GM12872 (cell line): ENCODE data around the gene MTREX.

Experiments
- TF ChIP-seq, protein P1 (sequence below): IDR thresholded peaks from 3 replicates; pipeline ENCODE4 v1.5.1; 2011; ENCODE audit warnings: low read depth, mild to moderate bottlenecking, low read length, moderate library complexity; ENCODE audit not compliant: insufficient read depth

Gene MTREX

DNA sequence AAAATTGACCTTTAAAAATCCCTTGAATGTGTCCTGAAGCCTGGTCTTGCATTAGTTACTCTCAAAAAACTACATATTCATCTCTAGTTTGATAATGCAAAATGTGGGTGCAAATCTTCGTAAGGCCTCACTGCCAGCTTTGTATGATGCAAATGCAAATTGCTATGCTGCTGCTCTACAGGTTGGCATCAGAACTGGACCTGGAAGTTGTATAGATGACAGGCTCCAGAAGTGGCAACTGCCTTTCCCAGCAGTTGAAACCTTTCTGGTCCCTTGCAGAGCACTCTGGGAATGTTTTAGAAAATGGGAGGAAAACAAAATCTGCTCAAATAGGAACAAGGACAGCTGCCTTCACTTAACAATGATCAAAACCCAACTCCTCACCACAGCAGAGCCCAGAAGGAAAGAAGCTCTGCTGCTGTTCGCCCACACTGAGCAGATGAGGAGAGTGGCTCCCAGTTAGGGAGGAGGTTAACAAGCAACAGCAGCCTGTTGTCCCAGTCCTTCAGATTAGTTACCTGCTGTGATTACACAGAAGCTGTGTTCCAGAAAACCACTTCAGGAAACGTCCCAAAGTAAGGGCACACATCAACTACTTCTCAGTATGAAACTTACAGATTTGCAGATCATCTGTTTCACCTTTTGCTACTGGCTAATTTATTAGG lies 133.4 kb downstream of the MTREX start:
- TF ChIP-seq, protein P1, sequence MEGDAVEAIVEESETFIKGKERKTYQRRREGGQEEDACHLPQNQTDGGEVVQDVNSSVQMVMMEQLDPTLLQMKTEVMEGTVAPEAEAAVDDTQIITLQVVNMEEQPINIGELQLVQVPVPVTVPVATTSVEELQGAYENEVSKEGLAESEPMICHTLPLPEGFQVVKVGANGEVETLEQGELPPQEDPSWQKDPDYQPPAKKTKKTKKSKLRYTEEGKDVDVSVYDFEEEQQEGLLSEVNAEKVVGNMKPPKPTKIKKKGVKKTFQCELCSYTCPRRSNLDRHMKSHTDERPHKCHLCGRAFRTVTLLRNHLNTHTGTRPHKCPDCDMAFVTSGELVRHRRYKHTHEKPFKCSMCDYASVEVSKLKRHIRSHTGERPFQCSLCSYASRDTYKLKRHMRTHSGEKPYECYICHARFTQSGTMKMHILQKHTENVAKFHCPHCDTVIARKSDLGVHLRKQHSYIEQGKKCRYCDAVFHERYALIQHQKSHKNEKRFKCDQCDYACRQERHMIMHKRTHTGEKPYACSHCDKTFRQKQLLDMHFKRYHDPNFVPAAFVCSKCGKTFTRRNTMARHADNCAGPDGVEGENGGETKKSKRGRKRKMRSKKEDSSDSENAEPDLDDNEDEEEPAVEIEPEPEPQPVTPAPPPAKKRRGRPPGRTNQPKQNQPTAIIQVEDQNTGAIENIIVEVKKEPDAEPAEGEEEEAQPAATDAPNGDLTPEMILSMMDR, result no peak

DNA sequence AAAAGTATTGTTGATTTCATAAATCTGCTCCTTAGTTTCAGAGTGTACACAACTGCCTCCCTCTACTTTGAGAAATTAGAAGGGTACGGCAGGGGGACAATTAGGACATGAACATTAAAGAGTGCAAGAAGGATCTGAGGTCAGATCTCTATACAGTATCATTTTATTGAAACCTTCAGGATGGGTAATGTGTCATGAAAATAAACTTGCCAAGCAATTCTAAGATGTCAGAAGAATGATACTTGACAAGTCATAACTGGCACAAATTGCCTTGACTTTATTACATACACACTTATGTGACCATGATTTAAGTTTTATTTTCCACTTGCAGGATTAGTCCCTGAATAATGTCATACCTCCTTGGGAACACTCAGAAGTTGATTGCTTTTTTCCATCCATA lies 134.2 kb downstream of the MTREX start:
- TF ChIP-seq, protein P1, result no peak

DNA sequence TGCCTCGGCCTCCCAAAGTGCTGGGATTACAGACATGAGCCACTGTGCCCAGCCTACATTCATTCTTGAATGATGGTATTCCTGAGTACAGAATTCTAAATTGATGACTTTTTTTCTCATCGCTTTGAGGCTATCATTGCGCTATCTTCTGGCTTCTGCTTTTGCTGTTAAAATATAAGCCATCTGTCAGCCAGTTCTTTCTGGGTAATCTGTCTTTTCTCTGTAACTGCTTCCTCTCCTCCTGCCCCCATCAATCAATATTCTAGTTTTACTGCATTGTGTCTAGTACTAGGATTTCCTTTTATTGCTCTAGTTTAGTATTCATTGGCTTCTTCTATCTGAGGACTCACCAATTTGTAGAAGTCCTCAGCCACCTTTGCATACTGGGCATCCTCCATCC lies 138.0 kb downstream of the MTREX start:
- TF ChIP-seq, protein P1, result no peak

DNA sequence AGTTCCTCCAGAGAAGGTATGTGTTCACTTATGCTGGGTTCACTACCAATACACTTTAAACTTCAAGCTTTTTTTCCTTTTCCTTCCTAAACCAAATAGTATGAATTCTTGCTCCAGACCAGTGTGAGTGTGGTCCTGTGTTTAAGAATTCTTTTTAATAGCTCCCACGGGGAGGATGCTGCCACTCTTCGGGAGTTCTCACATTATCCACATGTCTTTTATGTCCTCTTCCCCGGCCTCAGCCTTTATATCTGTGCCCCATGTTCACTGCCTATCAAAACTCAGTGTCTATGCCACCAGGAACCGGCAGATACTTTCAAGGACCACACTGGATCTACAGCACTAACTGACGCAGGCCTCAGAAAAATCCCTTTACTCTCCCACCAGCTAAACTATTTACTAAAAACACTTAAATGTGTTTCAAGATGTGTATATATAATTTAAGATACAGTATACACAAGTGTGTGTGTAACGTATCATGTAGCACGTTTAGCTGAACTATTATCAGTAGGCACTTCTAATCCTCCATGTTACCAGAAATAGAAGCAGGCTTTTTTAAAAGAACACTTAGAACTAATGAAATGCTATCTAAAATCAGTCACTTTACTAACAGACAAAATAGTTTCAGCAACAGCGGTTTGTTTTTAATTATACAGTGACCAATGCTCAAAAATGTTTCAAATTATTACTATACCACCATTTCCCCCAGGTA lies 139.0 kb downstream of the MTREX start:
- TF ChIP-seq, protein P1, result no peak

DNA sequence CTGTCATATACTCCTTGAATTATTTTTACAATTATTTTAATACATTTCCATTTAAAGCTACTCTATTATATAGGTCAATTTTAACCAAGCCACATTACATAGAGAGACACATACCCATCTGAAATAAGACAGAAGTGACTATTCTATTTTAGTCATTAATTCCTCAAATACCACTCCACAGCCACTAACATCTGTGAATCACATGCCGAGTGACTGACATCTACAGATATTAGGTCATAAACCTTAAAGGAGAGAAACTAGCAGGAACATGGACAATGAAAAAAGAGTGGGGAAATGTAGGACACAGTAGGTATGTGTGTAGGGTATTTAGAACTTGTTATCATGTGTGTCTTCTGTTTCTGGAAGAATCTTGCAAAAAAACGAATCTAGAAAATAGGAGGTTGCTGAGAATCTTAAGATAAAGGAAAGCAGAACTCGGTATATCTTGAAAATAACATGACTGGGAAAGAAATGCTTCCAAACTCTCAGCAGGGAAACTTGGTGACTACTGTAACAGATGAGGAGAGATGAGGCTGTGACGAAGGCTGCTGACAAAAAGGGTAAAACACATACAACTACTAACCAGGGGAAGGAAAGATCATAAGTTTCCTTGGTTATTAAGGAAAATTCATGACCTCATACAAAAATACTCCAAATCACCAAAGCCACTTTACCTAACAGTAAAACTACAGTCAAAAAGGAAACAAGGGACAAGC lies 142.4 kb downstream of the MTREX start:
- TF ChIP-seq, protein P1, result no peak

DNA sequence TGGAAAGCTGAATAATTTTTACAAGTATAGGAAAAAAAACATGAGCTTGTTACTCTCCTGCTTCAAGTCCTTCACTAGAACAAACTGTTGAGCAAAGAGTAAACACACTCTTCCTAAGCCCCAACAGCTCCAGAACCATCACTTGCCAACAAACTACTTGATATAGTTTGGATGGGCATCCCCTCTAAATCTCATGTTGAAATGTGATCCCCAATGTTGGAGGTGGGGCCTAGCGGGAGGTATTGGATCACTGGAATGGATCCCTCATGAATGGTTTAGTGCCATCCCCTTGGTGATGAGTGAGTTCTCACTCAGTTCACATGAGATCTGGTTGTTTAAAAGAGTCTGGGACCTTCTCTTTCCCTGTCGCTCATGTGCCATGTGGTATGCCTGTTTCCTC lies 144.2 kb downstream of the MTREX start:
- TF ChIP-seq, protein P1, result no peak

DNA sequence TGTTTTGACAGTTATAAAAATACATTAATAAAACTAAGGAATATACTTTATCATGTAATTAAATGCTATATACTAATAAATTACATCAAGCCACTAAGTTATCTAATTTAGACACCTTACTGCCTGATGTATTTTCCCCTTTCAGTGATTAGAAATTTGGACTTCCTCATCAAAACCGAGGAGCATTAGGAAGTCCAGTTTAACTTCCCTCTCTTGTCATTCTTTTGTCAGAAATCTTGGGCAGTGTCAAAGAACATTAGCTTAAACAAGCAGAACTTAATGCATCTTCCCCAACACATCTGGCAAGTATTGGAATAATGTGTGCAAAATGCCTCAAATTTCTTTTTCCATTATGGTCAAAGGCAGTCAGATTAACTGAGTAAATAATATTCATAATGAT lies 145.4 kb downstream of the MTREX start:
- TF ChIP-seq, protein P1, result no peak
